Measurements from ENCODE around the gene PFKFB4. TPM values are rescaled to one million over a fixed set of nuclear protein-coding genes. Genes with fewer than 3 reads are reported as not detected.

PFKFB4 gene
- total RNA-seq, 1 experiment from 2014 or later: 20.3 TPM

- no peak for TF ChIP-seq REST (IDR thresholded peaks at IDR 0.05; ENCODE audit: low read depth)
- TF ChIP-seq RAD21 (IDR thresholded peaks at IDR 0.05; ENCODE audit: low read depth): no peak
- no peak for TF ChIP-seq EZH2phosphoT487 (IDR thresholded peaks at IDR 0.05; ENCODE audit: borderline replicate concordance)
- TF ChIP-seq CTCF (IDR thresholded peaks at IDR 0.05 in 2 of 3, conservative IDR thresholded peaks at IDR 0.05 in 1 of 3; ENCODE audit: borderline replicate concordance in 1 of 3, insufficient read depth in 1 of 3, low read depth in 2 of 3, low read length in 2 of 3): no peak
- TF ChIP-seq CBX3 (IDR thresholded peaks at IDR 0.05; ENCODE audit: low read depth): no peak
- no peak for TF ChIP-seq EGR1 (IDR thresholded peaks at IDR 0.05; ENCODE audit: low read depth)
These were observed 10.3 kb downstream of the PFKFB4 start (continued) for GRCh38 chr3:48546203-48546829.

GRCh38 chr3:48544141-48544540 lies 12.5 kb downstream of the PFKFB4 start:
- ATAC-seq: no peak
- TF ChIP-seq FOSL1 (IDR thresholded peaks at IDR 0.05; ENCODE audit: low read depth): no peak
- TF ChIP-seq CTCF (IDR thresholded peaks at IDR 0.05 in 2 of 3, conservative IDR thresholded peaks at IDR 0.05 in 1 of 3; ENCODE audit: borderline replicate concordance in 1 of 3, insufficient read depth in 1 of 3, low read depth in 2 of 3, low read length in 2 of 3): no peak
- no peak for TF ChIP-seq ELF1 (IDR thresholded peaks at IDR 0.05; ENCODE audit: borderline replicate concordance, low read depth)
- no peak for TF ChIP-seq CBX3 (IDR thresholded peaks at IDR 0.05; ENCODE audit: low read depth)
- no peak for TF ChIP-seq JUND (IDR thresholded peaks at IDR 0.05)
- no peak for TF ChIP-seq ZBTB33 (IDR thresholded peaks at IDR 0.05; ENCODE audit: extremely low read depth, insufficient replicate concordance, low read length)
- no peak for TF ChIP-seq EGR1 (IDR thresholded peaks at IDR 0.05; ENCODE audit: low read depth)
- TF ChIP-seq ZFX (IDR thresholded peaks at IDR 0.05): no peak
- no peak for TF ChIP-seq CEBPB (IDR thresholded peaks at IDR 0.05; ENCODE audit: low read depth)
- H3K9me2 ChIP-seq (ENCODE audit: insufficient read depth): no peaks in the 10 kb centered on the region
- H3K36me3 ChIP-seq (ENCODE audit: control insufficient read depth in 1 of 2, insufficient read depth in 2 of 2, low read length in 2 of 2): peaks cover 15 to 24% of the 10 kb centered on the region in 2 experiments
- no peaks in the 10 kb centered on the region for H3K27me3 ChIP-seq (ENCODE audit: insufficient read depth, low read length)
- H3K9ac ChIP-seq (ENCODE audit: low read length): no peak overlapping the region
- no peak overlapping the region for H2AFZ ChIP-seq (ENCODE audit: low read depth, low read length, poor library complexity, severe bottlenecking)
- intact Hi-C loops (cut with micrococcal nuclease): no loop called here
- POLR2A ChIA-PET: no interaction called here
- no peaks in the 10 kb centered on the region for H3K79me2 ChIP-seq (ENCODE audit: insufficient read depth, low read length)
- H3K4me2 ChIP-seq (ENCODE audit: low read length): no peak overlapping the region
- peaks cover 0 to 6% of the 10 kb centered on the region in 2 experiments; a peak in 1 of 4 replicates for H3K4me1 ChIP-seq (ENCODE audit: control insufficient read depth in 1 of 2, insufficient read depth in 2 of 2, low read length in 2 of 2)
- DNase-seq (ENCODE audit: low read depth, low spot score): no peak
- BruUV-seq (replicated peaks): no TSS peak
- RAD21 ChIA-PET (ENCODE audit: low non-redundant PET in 1 of 2, low total read pairs in 2 of 2, uncharacterized antibody in 2 of 2, unreplicated experiment in 2 of 2): no interaction called here
- H3K27ac ChIP-seq (ENCODE audit: low read depth, low read length): no peak overlapping the region
- H3K9me3 ChIP-seq (ENCODE audit: control insufficient read depth in 1 of 2, insufficient read depth in 1 of 2, low read depth in 1 of 2, low read length in 2 of 2): no peaks in the 10 kb centered on the region
- no peak overlapping the region for H3K4me3 ChIP-seq (replicated peaks in 1 of 2; ENCODE audit: low read depth in 1 of 2, low read length in 2 of 2)
- no peaks in the 10 kb centered on the region for H4K20me1 ChIP-seq (ENCODE audit: insufficient read depth)
- CTCF ChIA-PET: no interaction called here
